PC-9 (cell line): ENCODE measurements around the gene LRRC37B.

Experiments
- EZH2 ChIP-seq: fragments of 200-600 bp; sonication (generic); IDR thresholded peaks from 2 replicates; pipeline ENCODE4 v1.8.0; 2017; ENCODE audit warnings: antibody characterized with exemption, low read depth
- TF ChIP-seq, protein P1 (sequence below): fragments of 200-600 bp; sonication (generic); conservative IDR thresholded peaks from 2 replicates; pipeline ENCODE4 v1.6.1; 2017; ENCODE audit warnings: mixed run types, antibody characterized with exemption, mild to moderate bottlenecking, moderate library complexity

DNA sequence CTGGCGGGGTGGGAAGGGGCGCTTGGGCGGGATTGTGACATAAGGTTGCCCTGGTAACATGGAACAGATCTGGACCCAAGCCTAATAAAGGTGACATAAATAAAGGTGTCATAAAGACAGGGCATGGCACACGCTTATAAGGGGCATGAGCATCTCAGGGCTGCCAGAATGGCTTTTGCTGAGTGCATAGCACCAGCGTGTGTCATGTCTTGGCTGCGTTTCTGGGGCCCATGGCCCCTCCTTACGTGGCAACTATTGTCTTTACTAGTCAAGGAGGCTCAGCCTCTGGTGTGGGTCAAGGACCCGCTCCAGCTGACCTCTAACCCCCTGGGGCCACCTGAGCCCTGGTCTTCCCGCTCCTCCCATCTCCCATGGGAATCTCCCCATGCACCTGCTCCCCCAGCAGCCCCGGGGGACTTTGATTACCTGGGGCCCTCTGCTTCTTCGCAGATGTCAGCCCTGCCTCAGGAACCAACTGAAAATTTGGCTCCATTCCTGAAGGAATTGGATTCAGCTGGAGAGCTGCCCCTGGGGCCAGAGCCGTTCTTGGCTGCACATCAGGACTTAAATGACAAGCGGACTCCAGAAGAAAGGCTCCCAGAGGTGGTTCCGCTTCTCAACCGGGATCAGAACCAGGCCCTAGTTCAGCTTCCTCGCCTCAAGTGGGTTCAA lies 13.9 kb downstream of the LRRC37B start:
- TF ChIP-seq, protein P1, sequence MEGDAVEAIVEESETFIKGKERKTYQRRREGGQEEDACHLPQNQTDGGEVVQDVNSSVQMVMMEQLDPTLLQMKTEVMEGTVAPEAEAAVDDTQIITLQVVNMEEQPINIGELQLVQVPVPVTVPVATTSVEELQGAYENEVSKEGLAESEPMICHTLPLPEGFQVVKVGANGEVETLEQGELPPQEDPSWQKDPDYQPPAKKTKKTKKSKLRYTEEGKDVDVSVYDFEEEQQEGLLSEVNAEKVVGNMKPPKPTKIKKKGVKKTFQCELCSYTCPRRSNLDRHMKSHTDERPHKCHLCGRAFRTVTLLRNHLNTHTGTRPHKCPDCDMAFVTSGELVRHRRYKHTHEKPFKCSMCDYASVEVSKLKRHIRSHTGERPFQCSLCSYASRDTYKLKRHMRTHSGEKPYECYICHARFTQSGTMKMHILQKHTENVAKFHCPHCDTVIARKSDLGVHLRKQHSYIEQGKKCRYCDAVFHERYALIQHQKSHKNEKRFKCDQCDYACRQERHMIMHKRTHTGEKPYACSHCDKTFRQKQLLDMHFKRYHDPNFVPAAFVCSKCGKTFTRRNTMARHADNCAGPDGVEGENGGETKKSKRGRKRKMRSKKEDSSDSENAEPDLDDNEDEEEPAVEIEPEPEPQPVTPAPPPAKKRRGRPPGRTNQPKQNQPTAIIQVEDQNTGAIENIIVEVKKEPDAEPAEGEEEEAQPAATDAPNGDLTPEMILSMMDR = no peak
- no peak for TF ChIP-seq EZH2
